CMK (cell line): Measurements from ENCODE around the gene EHMT1.

Experiments
- DNase-seq: peaks from one replicate; pipeline ENCODE4 v3.0.0-alpha.2; 2010; ENCODE audit warnings: low read depth

Gene EHMT1

DNA sequence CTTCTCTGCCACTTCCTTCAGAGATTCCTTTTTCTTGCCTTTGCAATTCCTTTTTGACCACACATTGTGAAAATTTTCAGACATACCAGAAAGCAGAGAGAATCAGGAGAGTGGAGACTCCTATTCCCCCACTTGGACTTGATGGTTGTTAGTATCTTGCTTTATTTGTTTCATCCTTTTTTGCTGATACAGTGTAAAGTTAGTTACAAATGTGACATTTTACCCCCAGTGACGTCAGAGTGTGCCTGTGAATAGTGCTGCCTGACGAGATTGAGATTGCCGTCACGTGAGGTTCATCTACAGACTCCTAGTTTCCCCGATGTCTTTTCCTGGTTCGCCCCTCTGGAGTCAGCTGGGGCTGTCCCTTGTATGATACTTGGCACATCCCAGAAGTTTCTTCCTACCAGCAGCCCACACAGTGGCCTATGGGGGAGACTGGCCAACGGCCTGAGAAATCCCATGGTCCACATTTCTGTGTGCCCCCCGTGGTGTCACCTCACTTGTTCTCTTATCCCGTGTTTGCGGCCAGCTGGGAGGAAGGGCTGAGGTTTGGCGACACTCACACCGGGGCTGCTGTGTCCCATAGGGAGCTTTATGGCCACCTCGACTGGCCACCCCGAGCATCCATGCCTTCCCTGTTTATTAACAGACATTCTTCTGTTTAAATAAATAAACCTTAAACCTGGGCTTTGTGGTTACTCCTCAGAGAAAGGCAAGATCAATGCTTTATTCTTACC is 210.6 kb downstream of the EHMT1 start:
- DNase-seq = no peak

- DNase-seq = no peak
Measured at GRCh38 chr9:137832191-137832700, 213.4 kb downstream of the EHMT1 start.

DNA sequence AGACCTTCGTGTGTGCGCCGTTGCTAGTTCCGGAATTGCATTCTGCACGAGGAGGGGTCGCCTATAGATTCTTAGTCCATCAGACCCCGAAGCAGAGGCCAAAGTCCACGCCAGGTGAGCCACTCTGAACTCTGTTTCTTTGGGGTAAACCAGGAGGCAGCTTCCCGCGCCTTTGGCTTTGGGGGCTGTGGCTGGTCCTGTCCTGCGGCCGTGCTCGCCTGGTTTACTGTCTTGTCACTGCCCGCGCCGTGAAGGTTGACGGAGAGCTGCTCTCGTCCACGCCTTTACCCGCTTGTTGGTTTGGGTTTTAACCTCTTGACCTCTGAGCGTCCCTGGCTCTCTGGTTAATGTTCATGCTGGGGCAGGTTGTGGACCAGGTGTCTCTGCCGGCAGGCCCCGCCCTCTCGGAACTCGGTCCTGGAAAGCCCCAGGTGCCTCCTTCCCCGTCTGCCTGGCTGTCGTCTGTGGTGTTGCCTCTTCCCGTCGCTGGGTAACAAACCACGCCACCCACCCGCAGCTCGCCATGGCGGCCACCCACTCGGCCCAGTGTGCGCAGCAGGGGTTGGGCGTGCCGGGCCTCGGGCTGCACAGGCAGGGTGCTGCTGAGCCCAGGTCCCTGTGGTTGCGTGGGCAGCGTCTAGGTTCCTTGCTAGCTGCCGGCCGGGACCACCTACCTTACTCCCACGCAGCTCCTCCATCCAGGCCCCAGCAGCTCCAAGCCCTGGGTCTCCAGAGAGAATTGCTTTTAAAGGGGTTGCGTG is 214.2 kb downstream of the EHMT1 start:
- no peak for DNase-seq

GRCh38 chr9:137833721-137834613 is 215.2 kb downstream of the EHMT1 start:
- no peak for DNase-seq

DNA sequence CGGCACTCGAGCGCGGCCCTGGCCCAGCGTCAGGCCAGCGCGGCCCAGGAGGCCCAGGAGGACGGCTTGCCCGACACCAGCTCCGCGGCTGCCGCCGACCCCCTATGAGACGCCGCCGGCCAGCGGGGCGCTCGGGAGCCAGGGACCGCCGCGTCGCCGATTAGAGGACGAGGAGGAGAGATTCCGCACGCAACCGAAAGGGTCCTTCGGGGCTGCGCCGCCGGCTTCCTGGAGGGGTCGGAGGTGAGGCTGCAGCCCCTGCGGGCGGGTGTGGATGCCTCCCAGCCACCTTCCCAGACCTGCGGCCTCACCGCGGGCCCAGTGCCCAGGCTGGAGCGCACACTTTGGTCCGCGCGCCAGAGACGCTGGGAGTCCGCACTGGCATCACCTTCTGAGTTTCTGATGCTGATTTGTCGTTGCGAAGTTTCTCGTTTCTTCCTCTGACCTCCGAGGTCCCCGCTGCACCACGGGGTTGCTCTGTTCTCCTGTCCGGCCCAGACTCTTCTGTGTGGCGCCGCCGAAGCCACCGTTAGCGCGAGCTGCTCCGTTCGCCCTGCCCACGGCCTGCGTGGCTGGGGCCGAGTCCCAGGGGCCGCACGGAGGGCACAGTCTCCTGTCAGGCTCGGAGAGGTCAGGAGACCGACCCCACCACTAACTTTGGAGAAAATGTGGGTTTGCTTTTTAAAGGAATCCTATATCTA is 216.2 kb downstream of the EHMT1 start:
- no peak for DNase-seq

DNA sequence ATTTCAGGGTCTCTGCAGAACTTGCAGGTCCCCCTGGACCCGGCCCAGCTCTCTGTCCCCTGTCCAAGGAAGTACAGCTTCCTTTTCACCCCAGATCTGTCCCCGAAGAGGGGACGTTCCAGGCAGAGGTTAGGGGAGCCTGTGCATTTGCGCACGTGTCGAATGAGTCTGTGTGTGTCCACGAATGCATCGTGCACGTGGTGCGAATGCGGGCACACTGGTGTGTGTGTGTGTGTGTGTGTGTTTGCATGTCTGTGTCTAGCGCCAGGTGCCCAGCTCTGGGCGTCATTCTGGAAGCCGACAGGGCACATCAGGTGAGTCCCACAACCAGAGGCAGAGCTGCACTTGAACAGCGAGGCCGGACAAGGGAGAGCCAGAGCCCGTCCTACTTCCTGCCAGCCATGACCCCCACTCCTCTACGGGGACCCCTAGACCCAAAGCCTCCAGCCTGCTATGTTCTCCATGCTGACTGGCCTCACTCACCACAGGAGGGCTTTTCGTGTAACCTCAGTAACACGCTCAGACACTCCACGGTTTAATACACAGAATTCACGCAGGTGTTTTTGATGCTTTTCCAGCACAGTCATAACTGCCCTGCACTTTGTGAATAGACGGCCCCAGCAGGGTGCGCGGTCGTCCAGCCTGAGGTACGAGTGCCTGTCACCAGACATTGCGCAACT is 217.5 kb downstream of the EHMT1 start:
- DNase-seq = no peak

GRCh38 chr9:137836831-137837241 is 218.0 kb downstream of the EHMT1 start:
- DNase-seq = no peak

DNA sequence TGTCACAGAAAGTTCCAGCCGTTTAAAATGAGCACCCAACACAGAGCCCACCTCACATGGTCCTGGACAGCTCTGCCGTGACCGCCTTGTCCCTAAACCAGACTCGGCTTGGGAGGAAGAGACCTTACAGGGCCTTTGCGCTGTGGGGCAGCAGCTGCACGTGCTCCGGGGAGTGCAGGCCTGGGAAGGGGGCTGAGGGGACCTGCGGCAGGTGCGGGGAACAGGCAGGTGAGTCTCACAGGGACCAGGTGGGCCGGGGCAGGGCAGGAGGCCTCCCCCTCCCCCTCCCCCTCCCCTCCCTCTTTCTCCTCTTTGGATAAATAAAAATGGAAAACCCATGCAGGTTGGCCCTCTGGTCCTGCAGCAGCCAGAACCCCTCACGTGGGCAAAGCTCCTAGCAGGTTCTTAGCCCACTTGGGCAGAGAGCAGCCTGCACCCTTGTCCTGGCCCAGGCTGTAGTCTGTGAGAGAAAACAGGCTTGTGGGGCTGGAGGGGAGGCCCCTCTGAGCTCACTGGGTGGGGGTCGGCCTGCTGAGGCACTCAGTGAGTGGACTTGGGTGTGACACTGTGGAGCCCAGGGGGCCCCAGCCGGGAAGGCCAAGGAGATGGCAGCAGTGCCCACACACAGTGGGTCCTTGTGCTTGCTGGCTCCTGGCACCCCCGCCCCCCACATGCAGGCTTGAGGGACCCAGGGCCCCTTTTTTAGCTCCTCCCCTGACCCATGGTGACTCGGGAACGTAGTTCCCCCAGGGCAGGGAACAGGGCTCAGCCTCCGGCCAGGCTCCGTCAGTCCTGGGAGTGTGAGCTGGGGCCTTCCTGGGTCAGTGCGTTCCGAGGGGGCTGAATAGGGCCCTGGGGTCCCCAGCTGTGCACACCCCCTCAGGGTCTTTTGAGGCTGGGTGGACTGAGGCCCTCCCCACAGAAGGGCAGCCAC is 218.8 kb downstream of the EHMT1 start:
- no peak for DNase-seq

- no peak for DNase-seq
Measured at GRCh38 chr9:137838576-137838975, 219.8 kb downstream of the EHMT1 start.

DNA sequence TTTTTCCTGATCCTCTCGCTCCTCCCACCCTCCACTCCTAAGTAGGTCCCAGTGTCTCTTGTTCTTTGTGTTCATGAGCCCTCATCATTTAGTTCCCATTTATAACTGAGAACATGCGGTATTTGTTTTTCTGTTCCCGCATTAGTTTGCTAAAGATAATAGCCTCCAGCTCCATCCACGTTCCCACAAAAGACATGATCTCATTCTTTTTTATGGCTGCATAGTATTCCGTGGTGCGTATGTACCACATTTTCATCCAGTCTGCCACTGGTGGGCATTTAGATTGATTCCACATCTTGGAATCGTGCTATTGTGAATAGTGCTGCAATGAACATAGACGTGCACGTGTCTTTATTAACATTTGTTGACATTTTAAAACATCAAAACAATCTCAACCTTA is 224.6 kb downstream of the EHMT1 start:
- DNase-seq = no peak

- no peak for DNase-seq
Measured at GRCh38 chr9:137851516-137852267, 232.9 kb downstream of the EHMT1 start.

- DNase-seq = no peak
Measured at GRCh38 chr9:137853392-137853995, 234.7 kb downstream of the EHMT1 start.

- DNase-seq = no peak
Measured at GRCh38 chr9:137860361-137860760, 241.6 kb downstream of the EHMT1 start.

- DNase-seq = no peak
Measured at GRCh38 chr9:137865581-137866145, 246.9 kb downstream of the EHMT1 start.

DNA sequence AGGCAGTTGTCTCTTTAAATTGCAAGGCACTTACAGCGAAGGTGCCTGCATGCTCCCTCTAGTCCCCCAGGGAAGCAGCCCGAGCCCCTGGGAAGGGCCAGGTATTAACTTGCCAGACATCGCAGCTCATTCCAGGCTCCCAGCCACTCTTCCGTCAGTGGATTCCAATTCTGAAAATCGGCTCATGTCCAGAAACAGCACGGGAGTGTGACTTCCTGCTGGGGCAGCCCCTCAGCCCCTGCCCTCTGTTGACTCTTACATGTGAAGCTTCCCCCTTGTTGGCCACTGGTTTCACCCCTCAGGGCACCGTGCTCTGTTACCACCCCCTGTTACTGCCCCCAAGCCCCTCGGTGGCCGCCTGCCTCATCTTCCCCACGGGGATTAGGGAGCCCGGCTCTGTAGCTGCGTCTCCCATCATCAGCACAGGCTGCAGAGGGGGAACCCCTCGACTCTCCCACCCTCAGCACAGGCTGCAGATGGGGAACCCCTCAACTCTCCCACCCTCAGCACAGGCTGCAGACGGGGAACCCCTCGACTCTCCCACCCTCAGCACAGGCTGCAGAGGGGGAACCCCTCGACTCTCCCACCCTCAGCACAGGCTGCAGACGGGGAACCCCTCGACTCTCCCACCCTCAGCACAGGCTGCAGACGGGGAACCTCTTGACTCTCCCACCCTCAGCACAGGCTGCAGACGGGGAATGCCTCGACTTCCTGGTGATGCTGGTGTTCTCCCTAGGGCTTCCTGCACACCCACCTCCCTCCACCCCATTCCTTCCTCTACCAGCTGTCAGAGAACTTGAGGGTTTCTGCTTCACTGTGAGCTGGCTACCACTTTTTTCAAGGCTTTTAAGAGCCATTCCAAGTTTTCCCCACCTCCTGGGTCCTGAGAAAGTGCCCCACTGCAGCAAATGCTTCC is 247.7 kb downstream of the EHMT1 start:
- DNase-seq = no peak

DNA sequence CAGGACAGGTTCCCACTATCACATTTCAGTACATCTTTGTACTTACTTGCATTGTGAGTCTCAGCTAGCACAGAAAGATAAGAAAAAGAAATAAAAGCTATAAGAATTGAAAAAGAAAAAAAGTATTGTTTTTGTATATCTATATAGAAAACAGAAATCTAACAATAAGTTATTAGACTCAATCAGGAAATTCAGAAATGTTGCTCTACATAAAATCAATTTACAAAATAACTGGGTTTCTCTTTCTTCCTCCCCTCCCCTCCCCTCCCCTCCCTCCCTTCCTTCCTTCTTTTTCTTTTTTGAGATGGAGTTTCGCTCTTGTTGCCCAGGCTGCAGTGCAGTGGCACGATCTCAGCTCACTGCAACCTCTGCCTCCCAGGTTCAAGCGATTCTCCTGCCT is 251.6 kb downstream of the EHMT1 start:
- no peak for DNase-seq

GRCh38 chr9:137872296-137872695 is 253.5 kb downstream of the EHMT1 start:
- DNase-seq = no peak
